ENCODE results near the gene MTA2. TPM values are rescaled to one million over a fixed set of nuclear protein-coding genes. Genes with fewer than 3 reads are reported as not detected.

Gene MTA2
- total and polyA plus RNA-seq, 2 donors (not counting 1 experiment from before 2014, with no cell fraction given): 37.2 to 139 TPM

- Mint-ChIP-seq H3K4me3 (peak overlapping the region; percentile 97), H3K9me3 (ENCODE audit: insufficient read depth) (no peaks in the 10 kb centered on the region), H3K27ac (peak overlapping the region; percentile 95), H3K27me3 (no peaks in the 10 kb centered on the region), H3K4me1 (peaks cover 26% of the 10 kb centered on the region)
- no peak overlapping the region for H3K9ac ChIP-seq (ENCODE audit: low read length)
- H3K4me2 ChIP-seq (replicated peaks; ENCODE audit: low read depth, low read length, poor library complexity, severe bottlenecking): peak overlapping the region; percentile 84
- H3K4me3 ChIP-seq (ENCODE audit: control extremely low read depth in 1 of 5, extremely low read depth in 1 of 5, insufficient read depth in 1 of 5, low read depth in 2 of 5, low read length in 4 of 5): peak overlapping the region in 4 of 5 experiments; percentile 30 to 90 (median 56)
- no peaks in the 10 kb centered on the region for H3K27me3 ChIP-seq (replicated peaks in 1 of 4; ENCODE audit: control extremely low read depth in 1 of 4, control insufficient read depth in 3 of 4, insufficient read depth in 4 of 4, low read length in 3 of 4)
- WGBS (ENCODE audit: insufficient coverage): 80% methylated on average over 31 of the region's 32 CpGs
- peaks cover 18 to 26% of the 10 kb centered on the region in 2 donors for H3K4me1 ChIP-seq (ENCODE audit: control insufficient read depth in 2 of 2, insufficient read depth in 2 of 2, low read length in 2 of 2)
- DNase-seq (no peak), ATAC-seq (ENCODE audit: low read depth) (no peak)
- peaks cover 0 to 40% of the 10 kb centered on the region in 2 experiments for H3K36me3 ChIP-seq (replicated peaks in 1 of 2; ENCODE audit: control extremely low read depth in 1 of 2, control insufficient read depth in 1 of 2, extremely low read depth in 1 of 2, insufficient read depth in 2 of 2, low read length in 1 of 2)
- CTCF ChIA-PET: interaction anchor here (0.9 to 1.6 kb wide), 5 partner anchors 27 to 139 kb away, joined by 3 to 4 read pairs (median 3); partner anchors contain the start of gene TUT1
- no peak overlapping the region for H2AFZ ChIP-seq (ENCODE audit: insufficient read depth, low read depth, low read length, poor library complexity, severe bottlenecking)
- intact Hi-C loops (cut with micrococcal nuclease): loop anchor here (1.0 to 2.0 kb wide), 9 partner anchors 18 to 185 kb away; partner anchors contain the start of genes C11orf98, CSKMT, EML3 and MTA2
- H3K9me3 ChIP-seq (ENCODE audit: control extremely low read depth in 1 of 3, control insufficient read depth in 2 of 3, insufficient read depth in 1 of 3, low read length in 2 of 3): no peaks in the 10 kb centered on the region
- TF ChIP-seq EZH2 (IDR thresholded peaks at IDR 0.05; ENCODE audit: borderline replicate concordance, insufficient read depth, low read depth, low read length, poor library complexity, severe bottlenecking): no peak
- no peak for TF ChIP-seq CTCF (IDR thresholded peaks at IDR 0.05)
- H3K27ac ChIP-seq (ENCODE audit: low read length in 2 of 2): no peak overlapping the region
- H3K79me2 ChIP-seq (ENCODE audit: control insufficient read depth, insufficient read depth, low read length): peaks cover 73% of the 10 kb centered on the region
- POLR2A ChIA-PET: interaction anchor here (0.5 to 4.7 kb wide), 11 partner anchors 17 to 204 kb away, joined by 3 to 32 read pairs (median 4); partner anchors contain the start of genes C11orf98, CSKMT, LBHD1 and TMEM223
- H4K20me1 ChIP-seq (ENCODE audit: control insufficient read depth, insufficient read depth, low read length, poor library complexity, severe bottlenecking): peaks cover 9% of the 10 kb centered on the region
Observed at GRCh38 chr11:62646825-62647608, 45.4 kb upstream of the MTA2 start.

Measured in B cell (primary cell).